GM19395 (cell line): ENCODE data around the gene ZNF134.

ENCODE experiments used
- ATAC-seq: cut with Tn5 transposase; IDR thresholded peaks from one replicate; pipeline ENCODE4 v1.9.1; 2021; ENCODE audit warnings: mild to moderate bottlenecking, moderate library complexity; ENCODE audit not compliant: unreplicated experiment

Gene ZNF134

DNA sequence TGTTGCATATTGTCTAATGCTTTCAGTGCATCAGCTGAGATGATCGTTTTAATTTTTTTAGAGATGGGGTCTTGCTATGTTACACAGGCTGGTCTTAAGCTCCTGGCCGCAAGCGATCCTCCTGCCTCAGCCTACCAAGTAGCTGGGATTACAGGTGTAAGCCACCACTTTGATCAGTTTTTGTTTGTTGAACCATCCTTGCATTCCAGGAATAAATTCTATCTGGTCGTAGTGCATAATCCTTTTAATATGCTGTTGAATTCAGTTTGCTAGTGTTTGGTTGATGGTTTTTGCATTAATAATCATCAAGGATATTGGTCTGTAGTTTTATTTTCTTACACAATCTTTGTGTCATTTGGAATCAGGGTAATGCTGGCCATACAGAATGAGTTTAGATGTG is 23.3 kb downstream of the ZNF134 start:
- ATAC-seq = no peak

DNA sequence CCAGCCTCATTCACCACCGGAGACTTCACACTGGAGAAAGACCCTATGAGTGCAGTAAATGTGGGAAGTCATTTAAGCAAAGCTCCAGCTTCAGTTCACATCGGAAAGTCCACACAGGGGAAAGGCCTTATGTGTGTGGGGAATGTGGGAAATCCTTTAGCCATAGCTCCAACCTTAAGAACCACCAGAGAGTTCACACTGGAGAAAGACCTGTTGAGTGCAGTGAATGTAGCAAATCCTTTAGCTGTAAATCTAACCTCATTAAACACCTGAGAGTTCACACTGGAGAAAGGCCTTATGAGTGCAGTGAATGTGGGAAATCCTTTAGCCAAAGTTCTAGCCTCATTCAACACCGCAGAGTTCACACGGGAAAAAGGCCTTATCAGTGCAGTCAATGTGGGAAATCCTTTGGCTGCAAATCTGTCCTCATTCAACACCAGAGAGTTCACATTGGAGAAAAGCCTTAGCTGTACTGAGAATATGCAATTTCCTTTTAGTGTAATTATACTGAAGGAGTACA is 27.7 kb downstream of the ZNF134 start:
- no peak for ATAC-seq

DNA sequence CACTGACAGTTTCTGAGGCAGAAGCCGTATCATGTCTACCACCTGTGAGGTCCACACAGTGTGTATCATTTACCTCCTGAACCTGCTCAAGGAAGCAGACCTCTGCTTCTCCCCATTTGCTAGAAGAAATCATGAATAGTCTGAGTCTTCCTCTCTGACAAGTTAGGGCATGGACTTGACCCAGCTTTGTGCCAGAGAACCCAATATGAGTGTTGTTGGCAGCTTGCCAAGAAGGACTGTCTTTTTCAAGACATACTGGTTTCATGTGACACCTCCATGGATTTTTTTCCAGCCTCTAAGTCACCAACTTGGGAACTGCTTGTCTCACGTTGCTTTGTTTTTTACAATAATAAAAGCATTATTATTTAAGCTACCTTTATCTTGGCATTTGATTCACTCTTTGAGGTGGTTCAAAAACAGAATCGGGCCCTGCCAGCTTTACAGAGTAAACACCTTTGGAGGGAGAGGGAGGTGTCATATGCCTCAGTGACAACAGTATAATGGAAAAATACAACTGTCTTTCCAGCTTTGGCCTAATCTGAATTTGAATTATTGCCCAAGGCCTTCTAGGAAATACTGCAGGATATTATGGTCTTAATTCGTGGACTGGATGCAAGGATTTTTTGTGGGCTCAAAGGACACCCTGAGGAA is 28.5 kb downstream of the ZNF134 start:
- ATAC-seq = no peak

DNA sequence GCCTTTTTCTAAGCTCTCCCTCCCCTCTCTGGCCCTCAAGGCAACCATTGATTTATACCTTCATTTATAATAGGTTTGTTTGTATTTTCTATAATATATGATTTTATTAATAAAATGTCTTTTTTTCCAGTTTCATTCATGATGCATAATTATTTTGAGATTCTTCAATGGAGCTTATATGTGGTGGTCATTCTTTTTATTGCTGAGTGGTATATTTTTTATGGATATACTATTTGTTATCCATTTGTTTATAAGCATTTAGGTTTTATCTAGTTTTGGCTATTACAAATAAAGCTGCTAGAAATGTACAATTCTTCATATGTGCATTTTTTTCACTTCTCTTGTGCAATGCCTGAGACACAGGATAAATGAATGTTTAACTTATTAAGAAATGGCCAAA is 29.7 kb downstream of the ZNF134 start:
- ATAC-seq = no peak

DNA sequence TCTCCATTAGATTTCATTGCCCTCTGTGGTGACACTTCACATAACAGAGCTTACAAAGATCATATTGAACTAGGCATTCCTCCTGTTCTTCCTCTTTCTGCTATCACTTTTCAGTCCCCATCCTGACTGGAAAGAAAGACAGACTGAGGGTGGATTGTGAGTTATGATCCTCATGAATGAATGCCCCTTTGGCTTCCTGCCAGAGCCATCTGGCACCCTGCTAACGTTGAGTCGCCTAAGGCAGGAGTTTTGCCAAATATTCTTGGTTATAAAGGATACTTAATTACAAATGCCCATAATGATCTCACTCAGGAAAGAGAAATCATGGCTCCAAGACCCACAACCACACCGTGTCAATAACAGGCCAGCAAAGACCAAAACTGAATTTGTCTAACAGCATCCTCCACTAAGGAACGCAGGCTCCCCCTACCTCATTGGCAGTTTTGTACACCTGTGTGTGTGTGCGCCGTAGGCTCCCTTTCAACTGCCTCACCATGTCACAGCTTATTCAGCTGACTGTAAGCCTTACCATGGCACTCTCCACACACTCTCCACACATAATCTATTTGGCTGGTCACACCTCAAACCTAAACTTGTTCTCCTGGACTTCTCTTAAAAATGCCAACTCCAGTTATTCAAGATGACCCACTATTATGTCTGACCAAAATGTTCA is 34.4 kb downstream of the ZNF134 start:
- ATAC-seq = no peak

DNA sequence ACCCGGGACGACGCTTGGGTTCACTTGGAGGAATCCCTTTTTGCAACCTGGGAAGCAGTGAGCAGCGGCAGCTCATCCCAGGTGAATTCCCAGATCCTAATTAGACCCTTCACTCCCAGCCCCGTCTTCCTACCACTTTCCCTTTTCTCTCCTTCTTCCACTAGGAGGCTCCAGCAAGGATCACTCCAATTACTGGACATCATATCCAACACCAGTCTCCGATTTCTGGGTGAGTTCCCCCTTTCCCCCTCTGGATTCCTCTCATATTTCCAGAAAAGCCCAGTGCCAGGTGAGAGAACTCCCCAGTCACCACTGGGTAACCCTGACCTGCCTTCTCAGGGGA is 37.6 kb downstream of the ZNF134 start:
- ATAC-seq = no peak

DNA sequence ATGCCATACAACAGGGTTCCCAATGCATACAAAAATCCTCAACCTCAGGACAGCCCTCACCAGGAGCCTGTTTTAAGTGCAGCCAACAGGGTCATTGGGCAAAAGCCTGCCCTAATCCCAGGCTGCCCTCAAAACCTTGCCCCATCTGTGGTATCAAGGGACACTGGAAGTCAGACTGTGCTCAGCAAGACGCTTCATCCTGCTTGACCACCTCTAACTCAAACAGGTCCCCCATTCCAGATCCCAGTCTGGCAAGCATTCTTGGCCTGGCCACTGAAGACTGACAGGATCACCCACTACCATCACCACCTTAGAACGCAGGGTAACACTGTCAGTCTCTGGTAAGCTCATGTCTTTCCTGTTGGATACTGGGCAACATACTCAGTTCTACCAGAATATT is 39.6 kb downstream of the ZNF134 start:
- no peak for ATAC-seq

DNA sequence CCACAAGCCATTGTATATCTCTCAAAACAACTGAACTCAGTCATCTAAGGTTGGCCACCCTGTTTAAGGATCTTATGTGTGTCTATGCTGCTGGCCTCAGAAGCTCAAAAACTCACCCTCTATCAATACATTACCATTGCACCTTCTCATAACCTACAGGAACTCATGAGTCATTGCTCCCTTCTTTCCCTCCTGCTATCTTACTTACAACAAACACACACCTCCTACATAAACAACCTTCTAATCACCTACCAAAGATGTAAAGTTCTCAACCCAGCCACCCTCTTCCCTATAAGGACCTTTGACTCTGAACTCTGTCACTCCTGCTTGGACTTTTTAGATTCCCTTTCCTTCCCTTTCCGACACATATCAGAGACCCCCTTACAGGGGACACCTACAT is 41.4 kb downstream of the ZNF134 start:
- ATAC-seq = no peak

DNA sequence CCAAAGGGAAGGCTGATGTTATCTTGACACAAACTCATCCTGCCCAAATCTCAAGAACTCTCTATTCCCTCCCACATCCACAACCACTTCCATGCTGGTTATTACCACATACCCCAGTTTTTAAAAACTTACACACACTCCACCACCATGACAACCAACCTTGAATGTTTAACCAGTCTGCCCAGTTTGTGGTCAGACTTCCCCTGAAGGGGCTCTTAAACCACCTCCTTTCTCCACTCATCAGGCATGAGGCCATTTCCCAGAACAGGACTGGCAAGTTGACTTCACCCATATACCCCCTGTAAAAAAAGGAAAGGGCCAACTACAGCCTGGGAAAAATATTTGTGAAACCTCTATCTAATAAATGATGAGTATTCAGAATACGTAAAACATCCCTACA is 42.3 kb downstream of the ZNF134 start:
- ATAC-seq = no peak

DNA sequence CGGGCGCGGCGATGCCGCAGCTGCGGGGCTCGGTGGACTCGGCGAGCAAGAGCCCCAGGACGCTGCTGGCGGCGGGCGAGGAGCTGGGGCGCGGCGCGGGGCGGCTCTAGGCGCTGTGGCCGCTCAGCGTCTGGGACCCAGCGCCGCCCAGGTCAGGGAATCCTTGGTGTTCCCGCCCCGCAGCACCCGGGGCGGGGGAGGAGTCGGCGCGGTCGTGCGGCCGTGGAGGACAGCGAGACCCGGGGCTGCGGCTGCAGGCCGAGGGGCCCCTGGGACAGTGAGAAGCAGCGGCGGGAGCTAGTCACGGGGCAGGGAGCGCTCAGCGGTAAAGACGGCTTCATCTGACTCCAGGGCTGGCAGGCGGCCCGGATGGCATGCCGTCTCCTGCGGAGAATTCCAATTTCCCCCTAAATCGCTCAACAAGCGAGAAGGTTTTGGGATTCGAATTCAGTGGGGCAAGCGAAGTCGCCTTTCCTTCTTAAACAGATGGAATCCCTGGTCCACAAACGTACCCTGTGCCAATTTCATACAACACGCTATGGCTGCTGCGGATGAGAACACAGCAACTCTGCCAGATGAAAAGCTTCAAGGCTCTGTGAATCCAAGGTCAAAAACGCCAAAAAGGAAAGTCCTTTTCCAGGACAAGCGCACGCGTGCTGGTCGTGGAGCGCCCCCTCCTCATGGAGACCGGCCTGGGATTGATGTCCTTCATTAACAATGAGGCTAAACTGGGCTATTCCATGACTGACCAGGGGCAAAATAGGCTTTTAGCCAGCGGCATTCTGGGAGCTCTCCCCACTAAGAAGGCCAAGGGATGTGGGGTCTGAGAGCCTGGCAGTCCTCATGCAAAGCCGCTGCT is 50.5 kb downstream of the ZNF134 start:
- no peak for ATAC-seq

DNA sequence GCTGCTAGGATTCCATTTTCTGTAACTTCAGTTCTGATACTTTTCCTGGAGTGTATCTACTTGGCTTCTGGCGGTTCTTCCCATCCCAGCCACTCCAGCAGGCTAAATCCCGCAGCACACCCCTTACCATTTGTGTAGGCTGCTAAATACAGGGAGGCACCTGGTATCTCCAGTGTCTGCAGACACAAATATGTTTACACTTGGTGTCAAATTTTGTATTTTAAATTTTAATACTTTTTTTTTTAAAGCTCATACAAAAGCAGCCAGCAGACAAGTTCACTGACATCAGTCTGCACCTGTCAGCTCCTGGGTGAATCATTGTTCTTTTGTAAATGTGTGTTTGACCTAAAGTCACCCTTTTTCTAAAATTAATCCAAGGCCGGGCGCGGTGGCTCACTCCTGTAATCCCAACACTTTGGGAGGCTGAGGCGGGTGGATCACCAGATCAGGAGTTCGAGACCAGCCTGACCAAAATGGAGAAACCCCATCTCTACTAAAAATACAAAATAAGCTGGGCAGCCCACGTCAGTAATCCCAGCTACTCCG is 51.3 kb downstream of the ZNF134 start:
- ATAC-seq = no peak

DNA sequence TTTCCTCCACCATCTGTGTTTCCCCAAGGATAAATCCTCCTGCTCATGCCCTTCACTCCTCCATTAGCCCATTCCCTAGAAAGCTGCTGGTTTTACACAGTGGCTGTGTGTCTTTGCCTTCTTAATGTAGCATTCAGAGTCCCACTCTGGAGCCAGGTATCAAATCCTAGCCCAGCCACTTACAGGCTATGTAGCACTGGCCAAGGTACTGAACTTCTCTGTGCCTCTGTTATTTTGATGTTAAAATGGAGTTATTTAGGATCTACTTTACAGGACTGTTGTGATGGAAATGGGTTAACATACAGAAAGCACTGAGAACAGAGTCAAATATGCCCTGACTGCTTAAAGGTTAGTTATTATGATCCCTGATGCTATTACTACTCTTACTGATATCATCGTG is 53.2 kb downstream of the ZNF134 start:
- ATAC-seq = no peak

DNA sequence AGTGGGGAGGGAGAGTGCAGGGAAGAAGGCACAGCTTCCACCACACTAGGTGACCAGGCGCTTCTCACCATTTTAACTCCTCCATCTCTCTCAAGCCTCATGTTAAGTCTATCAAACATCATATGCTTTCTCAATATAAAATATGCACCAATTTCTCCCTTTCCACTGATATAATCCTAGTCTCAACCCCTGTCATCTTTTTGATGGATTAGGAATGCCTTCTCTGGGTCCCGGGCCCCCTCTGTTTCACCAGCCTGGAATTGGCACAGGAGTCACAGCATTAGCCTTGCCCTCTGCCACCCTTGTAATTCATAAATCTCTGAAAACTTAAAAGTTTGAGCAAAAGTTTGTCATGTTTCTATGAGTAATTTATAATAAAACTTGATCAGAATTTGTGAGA is 54.6 kb downstream of the ZNF134 start, which contains the start of gene ZSCAN4:
Gene ZSCAN4, plus strand, starts transcription at position 301 of the 400 bp plus-strand sequence. CDS start 7,211 bp downstream, outside the sequence.
- no peak for ATAC-seq

DNA sequence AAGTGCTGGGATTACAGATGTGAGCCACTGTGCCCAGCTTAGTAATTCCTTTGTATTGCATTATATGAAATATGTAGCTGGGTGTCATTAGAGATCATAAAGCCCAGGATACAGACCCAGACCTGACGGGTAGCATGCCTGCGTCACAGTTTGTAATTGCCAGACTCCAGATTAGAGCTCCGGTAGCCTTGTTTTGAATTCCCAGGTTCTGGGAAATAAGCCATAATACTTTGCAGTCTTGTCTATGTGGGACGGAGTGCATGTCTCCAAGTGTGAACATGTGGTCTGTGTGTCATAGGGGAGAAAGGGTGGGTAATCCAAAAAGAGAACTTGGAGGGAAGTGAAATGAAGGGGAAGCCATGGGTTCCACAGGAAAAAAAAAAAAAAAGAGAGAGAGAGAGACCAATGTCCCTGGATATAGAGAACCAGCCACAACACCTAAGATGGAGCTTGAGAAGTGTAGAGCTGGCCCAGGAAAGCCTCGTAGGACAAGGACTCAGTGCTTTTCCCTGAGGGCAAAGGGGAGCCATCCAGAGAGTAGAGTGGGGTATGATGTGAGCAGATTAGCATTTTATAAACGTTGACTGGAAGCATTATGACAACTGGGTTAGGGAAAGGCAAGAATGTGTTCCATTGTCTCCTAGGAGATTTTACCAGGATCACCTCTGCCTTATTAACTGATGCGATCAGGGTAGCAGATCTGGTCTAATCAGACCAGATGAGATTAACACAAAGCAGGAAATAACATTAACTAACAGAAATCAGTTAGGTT is 57.3 kb downstream of the ZNF134 start:
- no peak for ATAC-seq

DNA sequence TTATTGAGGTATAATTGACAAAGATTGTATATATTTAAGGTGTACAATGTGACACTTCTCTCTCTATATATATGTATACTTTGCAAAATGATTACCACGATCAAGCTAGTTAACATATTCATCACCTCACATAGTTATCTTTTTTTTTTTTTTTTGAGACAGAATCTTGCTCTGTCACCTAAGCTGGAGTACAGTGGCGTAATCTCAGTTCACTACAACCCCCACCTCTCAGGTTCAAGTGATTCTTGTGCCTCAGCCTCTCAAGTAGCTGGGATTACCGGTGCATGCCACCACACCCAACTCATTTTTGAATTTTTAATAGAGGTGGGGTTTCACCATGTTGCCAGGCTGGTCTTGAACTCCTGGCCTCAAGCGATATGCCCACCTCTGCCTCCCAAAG is 58.4 kb downstream of the ZNF134 start:
- no peak for ATAC-seq
